K562 (cell line): ENCODE data around the gene TLN1. TPM values are rescaled to one million over a fixed set of nuclear protein-coding genes. Genes with fewer than 3 reads are reported as not detected.

ENCODE experiments used
- ATAC-seq: fragments of 200-7000 bp; cut with Tn5 transposase; 3 replicates; pipeline ENCODE4 v1.9.1; 2020; ENCODE audit warnings: moderate library complexity
- BruUV-seq: library from RNA; stranded (reverse); fragments of 400-500 nt; replicated peaks from 2 replicates; lab custom pipeline; 2021; lab: Mats Ljungman, UMichigan
- CTCF ChIA-PET: fragments of 300-600 bp; formaldehyde crosslinking; extraction: SDS; loops from one replicate; lab custom pipeline; 2021; ENCODE audit warnings: low intra/inter-chr PET ratio; lab: Yijun Ruan, JAX
- POLR2A ChIA-PET: fragments of 300-600, 350-650 bp; sonication (Branson Sonifier 250); formaldehyde crosslinking; extraction: SDS; loops from one replicate; lab custom pipeline; 2021; ENCODE audit warnings: antibody characterized with exemption, inconsistent platforms; lab: Yijun Ruan, JAX
- DNase-seq, 4 experiments: peaks; one replicate each; pipeline versions ENCODE4 v3.0.0 to v3.0.0-alpha.2; 2011 to 2018; ENCODE audit warnings: low spot score in 3 of 4, mixed read lengths in 3 of 4; ENCODE audit errors: extremely low read depth in 1 of 4
- FAIRE-seq: peaks from 2 replicates; lab custom pipeline; 2011; peaks lifted over from hg19 to GRCh38; lab: Jason Lieb, UNC
- H2AFZ ChIP-seq: 2 replicates; pipeline ENCODE4 v1.6.0; 2011; ENCODE audit warnings: low read depth, low read length, control low read depth, inconsistent platforms
- H3K27ac ChIP-seq: fragments of 200-600 bp; 3 replicates; pipeline ENCODE4 v1.8.0; 2011; ENCODE audit warnings: low read depth, mild to moderate bottlenecking, control low read depth, inconsistent platforms, low read length, moderate library complexity, mixed read lengths; ENCODE audit errors: extremely low read depth
- H3K27me3 ChIP-seq, 2 experiments: fragments of 300-600 bp in 1 of 2; 2 replicates in 1 of 2; 3 replicates in 1 of 2; pipeline versions ENCODE4 v1.6.0 to v1.8.0; 2011; ENCODE audit warnings: inconsistent platforms in 2 of 2, low read length in 2 of 2, mild to moderate bottlenecking in 1 of 2, mixed read lengths in 1 of 2, moderate library complexity in 1 of 2; ENCODE audit not compliant: control insufficient read depth in 2 of 2, insufficient read depth in 2 of 2
- H3K36me3 ChIP-seq: fragments of 300-600 bp; 3 replicates; pipeline ENCODE4 v1.8.0; 2011; ENCODE audit warnings: mild to moderate bottlenecking, low read length, inconsistent platforms; ENCODE audit not compliant: control insufficient read depth, insufficient read depth
- H3K4me1 ChIP-seq, 2 experiments: fragments of 200-600 bp in 1 of 2; replicated peaks in 1 of 2; 2 replicates in 1 of 2; 3 replicates in 1 of 2; pipeline versions ENCODE4 v1.5.1 to v1.8.0; 2011; ENCODE audit warnings: inconsistent platforms in 2 of 2, low read length in 2 of 2, mild to moderate bottlenecking in 1 of 2, mixed read lengths in 1 of 2, moderate library complexity in 1 of 2; ENCODE audit not compliant: control insufficient read depth in 2 of 2, insufficient read depth in 2 of 2
- H3K4me2 ChIP-seq: 2 replicates; pipeline ENCODE4 v1.6.1; 2011; ENCODE audit warnings: low read length, control low read depth, inconsistent platforms, mixed read lengths; ENCODE audit not compliant: insufficient read depth
- H3K4me3 ChIP-seq: fragments of 200-600 bp; sonication (generic), shearing (Covaris generic); 2 replicates; pipeline ENCODE4 v1.5.1; 2016; ENCODE audit warnings: control low read depth, inconsistent platforms
- H3K79me2 ChIP-seq: fragments of 200-600 bp; 3 replicates; pipeline ENCODE4 v1.8.0; 2011; ENCODE audit warnings: low read length, inconsistent platforms; ENCODE audit not compliant: control insufficient read depth, insufficient read depth
- H3K9ac ChIP-seq, 2 experiments: 2 replicates each; pipeline versions ENCODE4 v1.6.0 to v1.6.1; 2011; ENCODE audit warnings: low read depth in 2 of 2, low read length in 2 of 2, control low read depth in 1 of 2, inconsistent platforms in 1 of 2, mild to moderate bottlenecking in 1 of 2, mixed read lengths in 1 of 2; ENCODE audit not compliant: insufficient read depth in 1 of 2
- H3K9me1 ChIP-seq: one replicate; pipeline ENCODE4 v1.6.0; 2011; ENCODE audit warnings: inconsistent platforms, mild to moderate bottlenecking, low read length, moderate library complexity; ENCODE audit not compliant: control insufficient read depth, insufficient read depth
- H3K9me3 ChIP-seq: replicated peaks from 2 replicates; pipeline ENCODE4 v1.5.1; 2011; ENCODE audit warnings: low read depth, low read length, inconsistent platforms; ENCODE audit not compliant: control insufficient read depth, insufficient read depth
- H4K20me1 ChIP-seq: replicated peaks from 2 replicates; pipeline ENCODE4 v1.6.1; 2011; ENCODE audit warnings: low read length, inconsistent platforms, mixed read lengths; ENCODE audit not compliant: control insufficient read depth, insufficient read depth
- BRF1 ChIP-seq: IDR thresholded peaks from 3 replicates; pipeline ENCODE4 v1.6.1; 2011; ENCODE audit warnings: borderline replicate concordance, mild to moderate bottlenecking; ENCODE audit not compliant: insufficient read length; ENCODE audit errors: extremely low read depth
- CREBBP ChIP-seq: IDR thresholded peaks from one replicate; pipeline ENCODE4 v1.6.1; 2012; ENCODE audit warnings: low read depth, mild to moderate bottlenecking, control low read depth, inconsistent platforms, low read length
- HDAC6 ChIP-seq: IDR thresholded peaks from 2 replicates; pipeline ENCODE4 v1.6.1; 2012; ENCODE audit warnings: low read depth, mild to moderate bottlenecking, control low read depth, inconsistent platforms, low read length, moderate library complexity
- ILF3 ChIP-seq: fragments of 450-650 bp; IDR thresholded peaks from 2 replicates; pipeline ENCODE4 v1.6.1; 2018; ENCODE audit warnings: antibody characterized with exemption, mild to moderate bottlenecking, moderate library complexity, borderline replicate concordance
- JUN ChIP-seq, 2 experiments: sonication (generic) in 1 of 2; formaldehyde crosslinking in 1 of 2; IDR thresholded peaks; 2 replicates each; pipeline versions ENCODE4 v1.6.1 to v1.8.0; 2012 to 2022; ENCODE audit warnings: borderline replicate concordance in 2 of 2, mild to moderate bottlenecking in 2 of 2, improper control_type of control experiment in 1 of 2, low read depth in 1 of 2, low read length in 1 of 2, missing genetic modification reagents in 1 of 2
- NFRKB ChIP-seq: fragments of 450-650 bp; IDR thresholded peaks from 2 replicates; pipeline ENCODE4 v1.6.1; 2016; ENCODE audit warnings: low read depth
- PHF20 ChIP-seq: fragments of 450-650 bp; IDR thresholded peaks from 2 replicates; pipeline ENCODE4 v1.6.1; 2018; ENCODE audit not compliant: partially characterized antibody
- PYGO2 ChIP-seq: fragments of 450-650 bp; IDR thresholded peaks from 2 replicates; pipeline ENCODE4 v1.6.1; 2016; ENCODE audit warnings: mild to moderate bottlenecking, missing genetic modification characterization, moderate library complexity, missing compliant biosample characterization
- RBM39 ChIP-seq: fragments of 200-400 bp; formaldehyde crosslinking; optimal IDR thresholded peaks from 2 replicates; pipeline ENCODE3; 2018; ENCODE audit warnings: low read depth, low read length
- SMAD1 ChIP-seq: fragments of 150-350 bp; IDR thresholded peaks from 2 replicates; pipeline ENCODE4 v1.6.1; 2014; ENCODE audit warnings: low read length, low read depth; ENCODE audit not compliant: partially characterized antibody
- SMAD4 ChIP-seq: fragments of 250-450 bp; sonication (Bioruptor Pico); conservative IDR thresholded peaks from 2 replicates; pipeline ENCODE4 v1.8.0; 2021; ENCODE audit warnings: inconsistent platforms, mild to moderate bottlenecking, moderate library complexity
- SMARCC2 ChIP-seq: fragments of 450-650 bp; IDR thresholded peaks from 2 replicates; pipeline ENCODE4 v1.6.1; 2017; ENCODE audit warnings: antibody characterized with exemption, moderate library complexity, mild to moderate bottlenecking, low read depth
- TEAD1 ChIP-seq, 2 experiments: fragments of 450-650 bp in 1 of 2; sonication (generic) in 1 of 2; formaldehyde crosslinking; IDR thresholded peaks; 2 replicates each; pipeline versions ENCODE4 v1.4.0 to v1.8.0; 2020 to 2022; ENCODE audit warnings: mild to moderate bottlenecking in 2 of 2, missing genetic modification reagents in 1 of 2
- ZNF436 ChIP-seq: fragments of 250-450, 450-650 bp; sonication (Bioruptor Pico); formaldehyde crosslinking; IDR thresholded peaks from 2 replicates; pipeline ENCODE4 v1.7.0; 2020; ENCODE audit warnings: mild to moderate bottlenecking
- ZZZ3 ChIP-seq: fragments of 450-650 bp; IDR thresholded peaks from 2 replicates; pipeline ENCODE4 v1.6.1; 2016; ENCODE audit warnings: antibody characterized with exemption, mild to moderate bottlenecking, moderate library complexity
- WGBS: fragments of 100-300 bp; shearing (Covaris generic); methylation state at CpG from one replicate; pipeline ENCODE4 v1.1.6; 2016; ENCODE audit warnings: low coverage, mixed read lengths; ENCODE audit not compliant: insufficient coverage; ENCODE audit errors: missing lambda C conversion rate; 5-methylcytosine and 5-hydroxymethylcytosine counted together
- in situ Hi-C: fragments of 300-500 bp; cut with MboI; formaldehyde crosslinking; loops from 4 replicates; pipeline ENCODE4 v1.15.0; 2018; ENCODE audit warnings: inconsistent platforms, mixed read lengths
- intact Hi-C: fragments of 100-400 bp; cut with micrococcal nuclease; formaldehyde crosslinking; loops from 2 replicates; pipeline ENCODE4 v1.14.2; 2022
- polyA plus RNA-seq, 8 experiments: library from polyadenylated mRNA; depleted of rRNA in 4 of 8; stranded (reverse) in 5 of 8; unstranded in 3 of 8; fragments of >200 nt; fragmentation: Nextera tagmentation in 2 of 8; fragmentation: Illumina TruSeq in 1 of 8; extraction: Ambion mirVana in 2 of 8; extraction: Trizol in 1 of 8; gene quantifications; 2 replicates each; pipeline versions ENCODE4 v1.2.1 to v1.2.3, GENCODE V29; 2011 to 2014; ENCODE audit warnings: inconsistent platforms in 1 of 8, missing spikeins in 1 of 8
- total RNA-seq, 7 experiments: library from RNA; depleted of rRNA in 6 of 7; stranded (reverse); fragments of >200 nt in 6 of 7; fragmentation: Illumina TruSeq in 2 of 7; extraction: Trizol in 2 of 7; gene quantifications; 2 replicates each; pipeline versions ENCODE4 v1.2.1 to v1.2.3, GENCODE V29; 2011 to 2021; ENCODE audit warnings: low replicate concordance in 1 of 7
- TF ChIP-seq, protein P1 (sequence below): fragments of 250-450 bp; sonication (Bioruptor Pico); IDR thresholded peaks from 2 replicates; pipeline ENCODE4 v1.9.0; 2021; ENCODE audit warnings: mild to moderate bottlenecking
- TF ChIP-seq, protein P2 (sequence below): fragments of 450-650 bp; IDR thresholded peaks from 2 replicates; pipeline ENCODE4 v1.6.1; 2017; ENCODE audit warnings: mild to moderate bottlenecking, moderate library complexity
- TF ChIP-seq, protein P3 (sequence below), 2 experiments: fragments of 450-650 bp in 1 of 2; IDR thresholded peaks; 2 replicates each; pipeline ENCODE4 v1.6.1; 2011 to 2017; ENCODE audit warnings: low read depth in 2 of 2, antibody characterized with exemption in 1 of 2, borderline replicate concordance in 1 of 2, low read length in 1 of 2, mild to moderate bottlenecking in 1 of 2, mixed read lengths in 1 of 2; ENCODE audit not compliant: control insufficient read depth in 1 of 2

The TLN1 gene
- total and polyA plus RNA-seq, 9 of the 15 experiments (the other 6 are each of a cell fraction or from before 2014, with no cell fraction given) = 3.6 to 240 (median 54.8) TPM

DNA sequence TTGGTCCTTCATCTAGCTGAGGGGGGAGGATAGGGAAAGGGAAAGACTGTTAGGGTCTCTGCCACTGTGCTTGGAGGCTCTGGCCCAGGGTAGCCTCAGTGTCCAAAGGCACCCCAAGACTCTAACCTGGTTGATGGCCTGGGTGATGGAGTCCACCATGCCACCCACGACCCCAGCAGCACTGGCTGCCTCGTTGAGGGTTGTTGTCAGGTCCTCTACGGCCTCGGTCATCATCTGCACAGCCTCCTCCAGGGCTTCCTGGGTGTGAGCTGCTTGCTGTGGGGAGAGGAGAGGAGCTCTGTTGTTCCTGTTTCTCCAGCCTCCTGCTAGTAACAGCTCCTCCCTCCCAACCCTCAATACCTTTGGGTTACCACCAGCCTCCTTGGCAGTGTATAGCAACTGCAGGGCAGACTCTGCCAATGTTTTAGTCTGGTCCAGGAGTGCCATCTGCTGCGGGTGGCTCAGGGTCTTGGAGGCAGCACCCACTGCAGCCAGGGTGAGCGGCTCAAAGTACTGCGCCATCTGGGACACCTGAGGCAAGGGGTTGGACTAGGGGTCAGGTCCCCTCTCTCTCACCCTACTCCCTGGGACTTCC is 26.1 kb downstream of the TLN1 start:
- FAIRE-seq (no peak), ATAC-seq (no peak), DNase-seq (no peak)
- intact Hi-C loops = no loop called here
- no peak overlapping the region for H3K27ac ChIP-seq
- H3K27me3 ChIP-seq = no peaks in the 10 kb centered on the region
- no peak overlapping the region for H3K4me3 ChIP-seq
- WGBS = 92% methylated on average over 6 of the region's 7 CpGs
- H4K20me1 ChIP-seq = no peaks in the 10 kb centered on the region
- peaks cover 3% of the 10 kb centered on the region for H3K9me1 ChIP-seq
- H3K4me1 ChIP-seq = no peaks in the 10 kb centered on the region
- in situ Hi-C loops = no loop called here
- ChIA-PET CTCF (no interaction called here), POLR2A (interaction anchor here (0.6 to 1.7 kb wide), 9 partner anchors 8 to 30 kb away, joined by 3 to 6 read pairs (median 3); partner anchors contain the start of gene TPM2)
- no peak overlapping the region for H3K9ac ChIP-seq
- H3K79me2 ChIP-seq = no peaks in the 10 kb centered on the region
- H3K4me2 ChIP-seq = no peak overlapping the region
- no peak overlapping the region for H2AFZ ChIP-seq
- BruUV-seq = TSS peak; percentile 51
- peaks cover 92% of the 10 kb centered on the region for H3K36me3 ChIP-seq
- no peaks in the 10 kb centered on the region for H3K9me3 ChIP-seq
- TF ChIP-seq, protein P1, sequence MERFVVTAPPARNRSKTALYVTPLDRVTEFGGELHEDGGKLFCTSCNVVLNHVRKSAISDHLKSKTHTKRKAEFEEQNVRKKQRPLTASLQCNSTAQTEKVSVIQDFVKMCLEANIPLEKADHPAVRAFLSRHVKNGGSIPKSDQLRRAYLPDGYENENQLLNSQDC (CRISPR knock-in tag) = no peak
- TF ChIP-seq, protein P2, sequence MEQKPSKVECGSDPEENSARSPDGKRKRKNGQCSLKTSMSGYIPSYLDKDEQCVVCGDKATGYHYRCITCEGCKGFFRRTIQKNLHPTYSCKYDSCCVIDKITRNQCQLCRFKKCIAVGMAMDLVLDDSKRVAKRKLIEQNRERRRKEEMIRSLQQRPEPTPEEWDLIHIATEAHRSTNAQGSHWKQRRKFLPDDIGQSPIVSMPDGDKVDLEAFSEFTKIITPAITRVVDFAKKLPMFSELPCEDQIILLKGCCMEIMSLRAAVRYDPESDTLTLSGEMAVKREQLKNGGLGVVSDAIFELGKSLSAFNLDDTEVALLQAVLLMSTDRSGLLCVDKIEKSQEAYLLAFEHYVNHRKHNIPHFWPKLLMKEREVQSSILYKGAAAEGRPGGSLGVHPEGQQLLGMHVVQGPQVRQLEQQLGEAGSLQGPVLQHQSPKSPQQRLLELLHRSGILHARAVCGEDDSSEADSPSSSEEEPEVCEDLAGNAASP = no peak
- TF ChIP-seq PYGO2 (tag) = no peak
- no peak for TF ChIP-seq HDAC6
- TF ChIP-seq SMARCC2 = no peak
- TF ChIP-seq SMAD4 = no peak
- no peak for TF ChIP-seq TEAD1 (CRISPR knock-in tag; IDR thresholded peaks at IDR 0.05)
- TF ChIP-seq ZZZ3 = no peak
- TF ChIP-seq ILF3 = no peak
- no peak for TF ChIP-seq JUN (IDR thresholded peaks at IDR 0.05; ENCODE audit: borderline replicate concordance, low read depth, low read length)
- no peak for TF ChIP-seq JUN (CRISPR knock-in tag; IDR thresholded peaks at IDR 0.05; ENCODE audit: borderline replicate concordance)
- no peak for TF ChIP-seq PHF20
- TF ChIP-seq, protein P3, sequence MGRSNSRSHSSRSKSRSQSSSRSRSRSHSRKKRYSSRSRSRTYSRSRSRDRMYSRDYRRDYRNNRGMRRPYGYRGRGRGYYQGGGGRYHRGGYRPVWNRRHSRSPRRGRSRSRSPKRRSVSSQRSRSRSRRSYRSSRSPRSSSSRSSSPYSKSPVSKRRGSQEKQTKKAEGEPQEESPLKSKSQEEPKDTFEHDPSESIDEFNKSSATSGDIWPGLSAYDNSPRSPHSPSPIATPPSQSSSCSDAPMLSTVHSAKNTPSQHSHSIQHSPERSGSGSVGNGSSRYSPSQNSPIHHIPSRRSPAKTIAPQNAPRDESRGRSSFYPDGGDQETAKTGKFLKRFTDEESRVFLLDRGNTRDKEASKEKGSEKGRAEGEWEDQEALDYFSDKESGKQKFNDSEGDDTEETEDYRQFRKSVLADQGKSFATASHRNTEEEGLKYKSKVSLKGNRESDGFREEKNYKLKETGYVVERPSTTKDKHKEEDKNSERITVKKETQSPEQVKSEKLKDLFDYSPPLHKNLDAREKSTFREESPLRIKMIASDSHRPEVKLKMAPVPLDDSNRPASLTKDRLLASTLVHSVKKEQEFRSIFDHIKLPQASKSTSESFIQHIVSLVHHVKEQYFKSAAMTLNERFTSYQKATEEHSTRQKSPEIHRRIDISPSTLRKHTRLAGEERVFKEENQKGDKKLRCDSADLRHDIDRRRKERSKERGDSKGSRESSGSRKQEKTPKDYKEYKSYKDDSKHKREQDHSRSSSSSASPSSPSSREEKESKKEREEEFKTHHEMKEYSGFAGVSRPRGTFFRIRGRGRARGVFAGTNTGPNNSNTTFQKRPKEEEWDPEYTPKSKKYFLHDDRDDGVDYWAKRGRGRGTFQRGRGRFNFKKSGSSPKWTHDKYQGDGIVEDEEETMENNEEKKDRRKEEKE (IDR thresholded peaks at IDR 0.05; ENCODE audit: borderline replicate concordance in 1 of 2, control insufficient read depth in 1 of 2, low read depth in 2 of 2, low read length in 1 of 2) = no peak
- no peak for TF ChIP-seq NFRKB
- no peak for TF ChIP-seq SMAD1
- TF ChIP-seq ZNF436 (CRISPR knock-in tag) = no peak
- no peak for TF ChIP-seq CREBBP
- TF ChIP-seq RBM39 = no peak
- no peak for TF ChIP-seq BRF1
